ENCODE measurements around the gene SLC27A2.
A peak's percentile ranks its signal among the peaks of the same experiment; 100 is the strongest.

Gene SLC27A2

DNA sequence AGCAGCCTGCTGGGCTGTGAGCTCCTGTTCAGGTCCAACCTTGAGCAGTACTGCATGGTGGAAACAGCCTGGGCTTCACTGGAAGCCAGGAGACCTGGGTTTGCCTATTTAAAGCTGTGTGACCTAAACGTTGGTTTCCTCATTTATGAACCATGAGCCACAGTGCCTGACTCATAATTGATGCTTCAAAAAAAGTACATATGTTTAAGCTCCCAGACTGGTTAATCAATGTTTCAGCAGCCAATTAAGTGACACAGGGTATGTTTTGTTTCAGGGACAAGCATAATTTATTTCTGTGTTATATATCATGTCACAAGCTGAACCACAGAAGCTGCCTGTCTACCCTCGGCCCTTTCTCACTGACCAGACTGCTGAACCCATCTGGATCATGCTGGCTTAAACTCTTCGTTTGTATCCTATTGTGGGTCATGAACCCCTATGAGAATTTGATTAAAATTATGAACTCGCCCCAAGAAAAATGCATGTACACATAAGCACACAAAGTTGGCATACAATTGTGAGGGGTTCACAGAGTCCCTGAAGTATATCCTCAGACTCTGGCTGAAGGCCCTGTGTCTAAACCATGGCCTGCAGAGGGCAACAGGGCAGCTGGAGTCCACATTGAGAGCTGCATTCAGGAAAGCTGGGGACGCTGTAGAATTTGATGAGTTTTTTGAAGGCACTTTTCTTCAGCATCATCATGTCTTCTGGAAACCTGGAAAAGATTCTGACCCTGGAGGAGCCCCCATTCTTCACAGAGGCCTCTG lies 59.9 kb downstream of the SLC27A2 start:
- DNase-seq (ENCODE audit: low spot score), result no peak

DNA sequence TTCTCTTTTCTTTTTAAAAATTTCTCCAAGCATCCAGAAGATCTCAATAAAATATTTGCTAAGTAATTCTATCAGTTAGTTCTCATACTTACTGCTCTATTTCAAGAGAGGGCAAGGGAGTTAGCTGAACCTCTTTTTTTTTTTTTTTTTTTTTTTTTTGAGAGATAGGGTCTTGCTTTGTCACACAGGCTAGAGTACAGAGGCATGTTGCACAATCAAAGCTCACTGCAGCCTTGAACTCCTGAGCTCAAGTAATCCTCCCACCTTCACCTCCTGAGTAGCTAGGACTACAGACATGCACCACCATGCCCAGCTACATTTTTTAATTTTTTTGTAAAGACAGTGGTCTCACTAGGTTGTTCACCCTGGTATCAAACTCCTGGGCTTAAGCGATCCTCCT lies 62.2 kb downstream of the SLC27A2 start:
- DNase-seq (ENCODE audit: low spot score), result no peak

DNA sequence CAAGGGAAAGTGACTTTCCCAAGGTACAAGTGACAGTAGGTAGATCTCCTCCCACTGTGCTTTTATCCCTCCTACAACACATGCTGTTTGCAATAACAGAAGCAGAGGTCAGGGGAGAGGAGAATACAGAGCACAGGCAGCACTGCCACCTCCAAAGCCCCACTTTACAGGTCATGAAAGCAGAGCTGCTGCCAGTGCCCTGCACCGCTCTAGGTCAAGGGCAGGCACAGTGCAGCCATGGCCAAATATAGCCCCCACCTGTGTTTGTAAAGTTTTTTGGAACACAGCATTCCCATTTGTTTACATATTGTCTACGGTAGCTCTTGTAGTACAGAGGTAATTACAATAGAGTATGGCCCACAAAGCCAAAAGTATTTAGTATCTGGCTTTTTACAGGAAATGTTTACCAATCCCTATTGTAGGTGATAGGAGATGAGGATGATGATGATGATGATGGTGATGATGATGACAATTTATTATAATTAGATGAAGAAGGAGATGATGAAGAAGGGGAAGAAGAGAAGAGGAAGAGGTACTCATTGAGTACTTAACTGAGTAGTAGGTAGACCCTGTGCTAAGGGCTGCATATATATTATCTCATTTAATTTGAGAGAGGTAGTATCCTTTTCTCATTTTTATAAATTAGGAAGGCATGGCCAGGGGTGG lies 63.1 kb downstream of the SLC27A2 start:
- no peak for DNase-seq (ENCODE audit: low spot score)

DNA sequence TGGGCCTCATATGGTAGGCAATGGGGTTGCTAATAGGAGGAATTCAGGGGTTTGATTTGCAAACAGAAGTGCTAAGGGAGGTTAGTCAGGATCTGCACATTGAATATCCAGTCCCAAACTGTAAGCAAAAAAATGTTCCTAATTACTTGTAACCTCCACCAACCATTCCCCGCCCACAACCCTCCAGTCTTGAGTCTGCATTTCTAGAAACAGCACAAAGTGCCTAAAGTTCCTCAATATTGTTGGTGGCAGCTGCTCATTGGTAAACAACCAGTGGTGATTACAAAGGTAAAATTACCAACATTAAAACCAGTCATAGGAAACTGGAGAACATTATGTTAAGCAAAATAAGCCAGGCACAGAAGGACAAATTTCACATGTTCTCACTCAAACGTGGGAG lies 64.6 kb downstream of the SLC27A2 start:
- no peak for DNase-seq (ENCODE audit: low spot score)

DNA sequence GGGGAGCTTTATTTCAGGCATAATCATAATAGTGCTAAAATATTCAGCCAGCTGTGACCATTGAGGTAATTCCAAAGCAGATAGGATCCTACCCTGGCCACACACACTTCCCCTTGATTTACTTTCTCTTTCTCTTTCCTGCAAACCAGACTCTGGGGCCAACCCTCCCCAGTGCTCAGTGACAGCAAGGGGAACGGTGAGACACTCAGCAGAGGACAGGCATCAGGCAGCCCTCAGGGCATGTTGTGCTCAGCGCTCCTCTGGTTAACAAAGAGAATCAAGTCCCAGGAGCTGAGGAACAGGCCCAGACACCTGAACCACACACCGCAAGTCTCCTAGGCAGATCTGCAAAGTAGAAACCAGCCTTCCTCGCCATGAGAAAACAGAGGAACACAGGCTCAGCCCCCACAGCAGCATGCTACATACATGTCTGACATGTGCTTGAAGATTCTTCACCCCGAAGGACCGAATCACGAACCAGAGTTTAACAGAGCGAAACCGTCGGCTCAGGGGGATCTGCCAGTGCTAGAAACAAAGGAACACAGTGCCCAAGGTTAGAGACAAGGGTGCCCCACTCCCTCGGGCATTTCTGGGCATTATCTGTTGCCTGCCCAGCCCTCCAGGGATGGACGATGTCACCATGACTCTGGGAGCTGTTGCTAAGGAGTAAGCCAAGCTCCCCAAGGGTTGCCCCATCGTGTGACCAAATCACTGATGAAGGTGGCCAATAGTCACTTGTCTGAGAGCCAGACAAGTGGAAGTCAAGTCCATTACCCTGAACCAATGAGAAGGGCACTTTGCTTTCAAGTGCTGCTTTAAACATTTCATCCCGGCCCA lies 66.0 kb downstream of the SLC27A2 start:
- DNase-seq (ENCODE audit: low spot score), result no peak

DNA sequence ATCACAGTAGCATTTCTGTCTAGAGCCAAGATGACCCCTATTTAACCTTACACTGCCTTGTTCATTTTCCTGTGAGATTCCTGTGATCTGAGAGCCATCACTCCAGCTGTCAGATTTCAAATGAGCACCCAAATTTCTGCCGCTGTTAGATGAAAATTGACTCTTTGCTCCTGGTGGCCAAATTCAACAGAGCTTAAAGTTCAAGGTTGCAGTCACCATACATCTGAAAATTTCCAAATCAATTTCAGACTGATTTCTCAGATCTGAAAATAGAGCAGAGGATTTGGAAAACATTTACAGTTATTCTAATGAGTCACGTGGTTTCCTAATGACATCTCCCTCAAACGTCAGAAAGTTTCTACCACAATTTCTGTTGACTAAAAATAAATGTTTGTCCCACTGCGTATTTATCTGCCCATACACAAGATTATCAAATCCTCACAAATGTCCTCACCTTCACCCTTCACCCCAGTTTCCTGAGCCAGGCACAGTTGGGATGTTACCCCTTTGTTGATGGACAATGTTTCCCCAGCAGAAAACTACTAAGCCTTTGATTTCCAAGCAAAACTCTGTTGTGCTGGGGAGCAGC lies 67.1 kb downstream of the SLC27A2 start:
- no peak for DNase-seq (ENCODE audit: low spot score)

DNA sequence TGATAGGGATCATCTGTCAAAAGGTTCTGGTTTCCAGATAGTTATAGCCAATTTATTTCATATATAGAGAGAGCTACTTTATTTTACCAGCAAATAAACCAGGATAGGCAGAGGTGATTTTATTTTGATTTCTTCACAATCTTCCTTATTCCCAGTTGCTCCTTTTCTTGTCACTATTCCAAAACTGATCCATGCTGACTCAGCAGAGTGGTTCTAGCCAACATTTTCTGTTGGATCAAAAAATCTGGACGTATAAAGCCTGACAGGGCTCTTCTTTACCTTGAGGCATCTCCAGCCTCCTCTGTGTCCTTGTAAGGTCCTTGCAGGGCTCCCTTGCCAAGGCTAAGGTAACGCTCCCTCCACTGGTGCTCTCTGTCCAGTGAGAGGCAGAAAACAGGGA lies 67.7 kb downstream of the SLC27A2 start:
- no peak for DNase-seq (ENCODE audit: low spot score)

DNA sequence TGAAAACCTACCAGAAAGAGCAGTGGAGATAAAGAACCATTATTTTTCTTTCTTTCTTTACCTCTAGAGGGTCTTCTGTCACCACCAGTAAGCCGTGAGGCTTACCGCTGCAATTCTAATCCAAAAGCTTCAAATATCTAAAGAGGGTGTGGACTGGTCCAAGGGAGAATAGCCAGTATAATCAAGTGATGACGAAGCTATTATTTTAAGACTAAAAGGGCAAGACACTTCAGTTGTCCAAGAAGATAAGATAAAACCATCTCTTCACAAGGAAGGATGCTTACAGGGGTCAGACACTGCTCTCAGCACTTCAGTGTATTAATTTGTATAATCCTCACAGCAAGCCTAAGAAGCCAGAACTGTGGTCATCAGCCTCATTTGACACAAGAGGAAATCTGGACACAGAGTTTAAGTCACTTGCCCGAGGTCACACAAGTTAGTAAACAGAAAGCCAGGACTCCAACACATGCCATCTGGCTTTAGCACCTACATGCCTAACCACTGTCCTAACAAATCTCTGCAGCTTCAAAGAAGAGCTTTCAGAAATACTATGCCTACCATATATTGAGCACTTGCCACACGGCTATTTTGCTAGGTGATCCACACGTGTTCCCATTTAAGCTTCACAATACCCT lies 68.9 kb downstream of the SLC27A2 start:
- DNase-seq (ENCODE audit: low spot score), result no peak

DNA sequence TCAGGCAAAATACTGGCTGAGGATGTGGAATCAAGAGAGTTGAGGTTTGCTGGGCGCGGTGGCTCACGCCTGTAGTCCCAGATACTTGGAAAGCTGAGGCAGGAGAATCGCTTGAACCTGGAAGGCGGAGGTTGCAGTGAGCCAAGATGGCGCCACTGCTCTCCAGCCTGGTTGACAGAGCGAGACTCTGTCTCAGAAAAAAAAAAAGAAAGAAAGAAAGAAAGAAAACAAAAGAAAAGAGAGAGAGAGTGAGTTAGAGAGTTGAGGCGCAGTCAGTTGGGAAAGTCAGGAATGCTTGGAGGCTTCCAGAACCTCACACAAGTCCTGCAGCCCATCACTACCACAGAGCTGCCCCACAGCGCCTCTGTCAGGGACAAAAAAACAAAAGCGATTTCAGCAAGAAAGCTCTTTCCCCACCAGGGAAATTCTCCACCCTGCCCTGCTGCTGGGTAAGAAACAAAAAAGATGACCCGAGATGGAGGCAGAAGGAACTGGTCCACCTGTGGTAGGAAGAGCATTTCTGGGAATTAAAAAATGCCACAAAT lies 69.7 kb downstream of the SLC27A2 start:
- no peak for DNase-seq (ENCODE audit: low spot score)

DNA sequence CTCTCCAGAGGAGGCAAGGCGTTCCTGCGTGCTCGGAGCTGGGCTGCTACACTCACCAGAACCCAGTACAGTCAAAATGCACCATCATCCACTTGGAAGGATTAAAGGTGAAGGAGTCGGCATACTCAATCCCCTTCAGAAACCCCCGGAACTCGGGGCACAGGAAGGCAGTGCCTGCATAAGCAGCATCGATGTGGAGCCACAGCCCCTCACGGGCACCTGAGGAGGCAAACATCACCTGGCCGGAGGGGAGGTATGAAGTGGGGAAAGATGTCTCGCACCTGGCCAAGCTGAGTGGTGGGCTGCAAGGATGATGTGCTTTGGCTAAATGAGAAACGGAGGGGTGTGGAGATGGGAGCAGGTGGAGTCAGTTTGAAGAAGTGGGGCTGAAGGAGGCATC lies 70.6 kb downstream of the SLC27A2 start:
- DNase-seq (ENCODE audit: low spot score), result no peak

DNA sequence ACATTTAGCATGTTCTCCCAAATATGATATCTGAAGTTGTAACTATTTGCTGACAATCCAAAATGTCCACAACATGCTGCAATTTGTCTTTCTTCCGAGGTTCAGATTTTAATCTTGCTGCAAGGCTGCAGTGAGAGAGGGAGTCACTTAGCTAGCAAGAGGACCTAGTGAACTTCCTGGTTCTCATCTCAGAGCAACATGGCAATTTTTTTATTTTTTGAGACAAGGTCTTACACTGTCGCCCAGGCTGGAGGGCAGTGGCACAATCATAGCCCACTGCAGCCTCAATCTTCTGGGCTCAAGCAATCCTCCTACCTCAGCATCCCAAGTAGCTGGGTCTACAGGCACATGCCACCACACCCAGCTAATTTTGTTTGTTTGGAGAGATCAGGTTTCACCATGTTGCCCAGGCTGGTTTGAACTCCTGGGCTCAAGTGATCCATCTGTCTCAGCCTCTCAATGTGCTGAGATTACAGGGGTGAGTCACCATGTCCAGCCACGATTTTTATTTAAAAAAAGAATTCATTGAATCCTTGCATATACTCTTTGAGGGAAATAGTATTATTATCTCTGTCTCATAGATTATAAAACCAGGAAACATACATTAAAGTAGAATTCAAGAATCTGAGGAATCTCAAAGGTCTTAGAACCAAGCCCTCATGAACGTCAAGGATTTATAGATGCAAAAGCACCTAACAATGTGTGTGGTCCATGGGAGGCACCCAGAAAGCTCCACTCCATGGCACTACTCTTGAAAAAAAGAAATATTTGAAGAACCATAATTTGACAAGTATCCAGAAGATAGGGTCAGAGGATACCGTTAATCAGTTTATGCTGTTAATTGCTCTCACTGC lies 74.4 kb downstream of the SLC27A2 start:
- no peak for DNase-seq (ENCODE audit: low spot score)

DNA sequence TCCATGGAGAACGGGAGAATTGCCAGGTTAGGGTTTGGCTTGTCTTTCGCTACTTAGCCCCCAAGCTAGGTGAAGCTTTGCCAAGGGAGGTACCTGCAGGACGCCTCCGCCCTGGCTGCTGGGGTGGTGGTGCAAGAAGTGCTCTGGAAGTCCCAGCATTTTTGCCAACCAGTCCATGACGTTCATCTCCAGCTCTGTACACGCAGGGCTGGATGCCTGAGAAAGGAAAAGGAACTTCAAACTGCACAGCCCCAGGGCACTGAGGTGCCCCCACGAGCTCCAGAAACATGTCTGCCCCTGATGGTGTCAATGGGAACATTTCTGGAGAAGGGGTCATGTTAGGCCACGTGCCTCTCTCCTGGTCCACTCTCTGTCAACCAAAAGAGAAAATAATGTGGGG lies 75.3 kb downstream of the SLC27A2 start:
- DNase-seq (ENCODE audit: low spot score), result no peak

DNA sequence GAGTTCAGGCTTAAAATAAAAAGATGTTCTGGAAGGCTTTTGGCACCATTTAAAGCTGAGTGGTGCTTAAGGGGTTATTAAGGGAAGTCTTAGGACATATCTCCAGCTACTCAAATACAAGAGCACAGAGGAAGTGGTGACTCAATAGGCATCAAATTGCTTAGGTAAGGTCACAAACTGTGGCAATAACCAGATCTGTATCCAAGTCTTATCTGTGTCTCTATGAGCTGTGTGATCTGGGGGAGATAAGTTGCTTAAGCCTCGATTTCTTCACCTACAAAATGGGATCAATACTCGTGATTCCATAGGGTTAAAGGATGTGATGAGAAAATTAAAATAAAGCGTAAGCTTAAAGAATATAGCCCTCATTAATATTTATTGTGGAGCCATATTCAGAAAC lies 75.9 kb downstream of the SLC27A2 start:
- DNase-seq (ENCODE audit: low spot score), result no peak

DNA sequence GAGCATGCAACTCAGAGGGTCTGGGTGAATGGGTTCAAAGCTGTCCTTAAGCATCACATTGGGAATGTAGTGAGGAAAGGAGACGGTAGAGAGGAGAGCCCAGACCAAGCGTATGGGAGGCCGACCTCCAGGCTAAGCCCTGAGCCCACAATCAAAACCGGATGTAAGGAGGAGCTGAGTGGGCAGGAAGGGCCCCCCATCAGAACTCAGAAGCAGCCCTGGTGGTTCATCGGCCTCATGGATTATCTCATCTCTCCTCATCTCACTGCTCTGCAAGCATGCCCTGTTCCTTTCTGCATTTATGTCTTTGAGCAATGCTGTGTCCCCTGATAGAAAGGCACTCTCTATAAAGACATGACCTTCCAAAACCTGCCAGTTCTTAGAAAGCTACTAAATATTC lies 77.3 kb downstream of the SLC27A2 start:
- no peak for DNase-seq (ENCODE audit: low spot score)

DNA sequence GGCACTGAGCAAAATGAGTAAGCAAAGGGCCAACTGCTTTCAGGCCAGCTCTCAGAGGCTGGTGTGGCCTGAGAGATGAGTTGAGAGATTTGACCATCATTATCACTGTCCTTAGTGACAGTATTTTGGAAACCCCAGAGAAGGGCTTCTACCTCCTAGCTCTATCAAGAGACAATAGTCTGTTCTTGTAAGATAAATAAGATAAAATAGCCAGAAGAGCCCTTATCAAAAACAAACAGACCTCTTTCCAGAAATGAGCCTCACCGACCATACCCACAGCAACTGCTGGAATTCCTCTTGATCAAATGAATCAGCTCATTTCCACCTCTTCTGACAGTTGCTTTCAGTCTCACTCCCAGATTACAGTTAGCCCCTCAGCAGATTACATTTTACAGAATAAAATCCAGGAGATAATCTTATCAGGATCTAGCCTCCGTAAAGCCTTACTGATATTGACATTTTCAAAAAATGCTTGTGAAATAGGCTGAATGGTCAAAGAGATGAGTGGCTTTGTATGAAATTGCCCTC lies 79.0 kb downstream of the SLC27A2 start:
- no peak for DNase-seq (ENCODE audit: low spot score)

DNA sequence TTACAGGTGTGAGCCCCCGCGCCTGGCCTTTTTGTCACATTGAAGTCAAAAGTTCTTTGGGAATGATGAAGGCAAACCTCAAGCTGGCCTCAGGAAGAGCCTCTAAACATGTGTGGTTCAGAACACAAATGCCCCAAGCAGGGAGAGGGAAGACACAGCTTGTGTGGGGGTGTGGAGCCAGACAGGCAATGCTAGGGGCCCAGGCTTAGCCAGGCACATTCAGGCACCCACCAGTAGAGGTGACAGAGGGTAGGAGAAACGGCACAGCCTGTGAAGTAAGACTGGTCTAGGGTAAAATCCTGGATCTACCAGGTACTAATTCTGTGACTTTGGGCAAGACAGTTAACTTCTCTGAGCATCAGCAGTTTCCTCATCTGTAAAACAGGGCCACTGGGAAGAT lies 80.0 kb downstream of the SLC27A2 start:
- DNase-seq (ENCODE audit: low spot score), result peak; percentile 49

DNA sequence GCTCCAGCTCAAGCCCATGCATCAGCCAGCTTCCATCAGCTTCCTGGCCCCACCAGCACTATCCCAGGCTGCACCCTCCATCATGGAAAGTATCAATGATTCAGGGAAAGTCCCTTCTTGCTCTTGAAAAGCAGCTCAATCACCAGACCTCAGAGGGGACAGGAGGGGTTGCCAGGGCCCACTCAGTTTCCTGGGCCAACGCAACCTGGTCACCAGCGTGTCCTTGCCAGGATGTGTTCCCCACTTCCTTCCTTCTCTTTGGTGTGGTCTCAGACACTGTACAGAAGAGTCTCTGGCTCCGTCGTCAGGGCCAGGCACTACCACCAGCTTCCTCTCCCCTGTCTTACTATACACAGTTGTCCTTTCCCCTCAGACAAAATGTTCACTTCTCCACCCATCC lies 80.5 kb downstream of the SLC27A2 start:
- DNase-seq (ENCODE audit: low spot score), result no peak

DNA sequence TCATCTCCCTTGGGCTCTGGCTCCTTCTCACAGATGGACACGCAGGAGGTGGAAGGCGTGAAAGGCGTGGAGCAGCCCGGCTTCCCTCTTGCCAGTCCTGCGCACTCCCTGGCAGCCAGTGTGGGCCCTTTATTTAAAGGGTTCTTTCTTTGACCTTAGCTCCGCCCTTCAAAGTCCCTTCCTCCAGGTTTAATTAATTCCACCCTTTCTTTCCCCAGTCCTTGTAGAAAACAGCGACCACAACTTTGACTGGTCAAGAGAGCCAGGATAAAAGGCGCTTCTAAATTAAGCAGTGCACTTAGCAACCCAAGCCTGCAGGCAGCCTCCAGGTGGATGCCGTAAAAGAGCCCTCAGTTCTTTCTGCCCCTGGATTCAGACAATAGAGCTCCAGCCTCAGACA lies 83.6 kb downstream of the SLC27A2 start, which contains the start of gene HDC:
Gene HDC (minus strand): TSS at position 107 of the 400 bp plus-strand sequence. CDS start 103 bp downstream, at position 4.
- DNase-seq (ENCODE audit: low spot score), result peak; percentile 23

DNA sequence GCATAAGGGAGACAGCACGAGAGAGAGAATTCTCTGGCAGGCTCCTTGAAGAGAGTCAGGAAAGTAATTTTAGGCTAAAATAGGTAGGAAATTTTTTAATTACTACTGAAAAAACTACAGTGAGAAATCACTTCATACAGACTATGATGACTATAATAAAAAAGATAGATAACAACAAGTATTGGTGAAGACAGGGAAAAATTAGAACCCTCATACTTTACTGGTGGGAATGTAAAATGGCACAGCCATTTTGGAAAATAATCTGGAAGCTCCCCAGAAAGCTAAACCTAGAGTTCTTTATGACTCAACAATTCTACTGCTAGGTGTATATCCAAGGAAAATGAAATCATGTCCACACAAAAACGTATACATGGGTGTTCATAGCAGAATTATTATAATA lies 85.6 kb downstream of the SLC27A2 start:
- DNase-seq (ENCODE audit: low spot score), result no peak

DNA sequence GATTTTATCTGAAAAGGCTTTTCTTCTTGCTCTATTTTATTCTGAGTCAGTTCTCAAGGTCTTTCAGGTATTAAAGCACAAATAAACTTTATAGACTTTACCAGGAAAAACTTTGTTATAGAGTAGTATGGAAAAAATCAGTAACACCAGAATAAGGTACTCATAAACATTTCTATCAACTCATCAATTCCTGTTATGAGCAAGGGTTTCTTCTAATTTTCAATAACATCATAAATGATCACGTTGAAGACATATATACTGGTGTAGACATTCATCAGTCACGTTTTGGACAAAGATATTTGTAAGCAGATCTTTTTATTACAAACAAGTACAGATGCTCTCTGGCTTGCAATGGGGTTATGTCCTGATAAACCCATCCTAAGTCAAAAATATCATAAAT lies 93.1 kb downstream of the SLC27A2 start:
- no peak for DNase-seq (ENCODE audit: low spot score)
